Measurements from ENCODE around the gene DCUN1D3.

Gene DCUN1D3

GRCh38 chr16:20839504-20839903 lies 60.7 kb downstream of the DCUN1D3 start:
- in situ Hi-C loops (cut with MboI; ENCODE audit: low sequenced_read_pairs): no loop called here

- in situ Hi-C loops (cut with MboI; ENCODE audit: low sequenced_read_pairs): no loop called here
Measured at GRCh38 chr16:20838240-20838639, 61.9 kb downstream of the DCUN1D3 start.

- in situ Hi-C loops (cut with MboI; ENCODE audit: low sequenced_read_pairs): no loop called here
Measured at GRCh38 chr16:20833086-20833485, 67.1 kb downstream of the DCUN1D3 start.

GRCh38 chr16:20830372-20830771 lies 69.8 kb downstream of the DCUN1D3 start:
- in situ Hi-C loops (cut with MboI; ENCODE audit: low sequenced_read_pairs): no loop called here

- in situ Hi-C loops (cut with MboI; ENCODE audit: low sequenced_read_pairs): no loop called here
Measured at GRCh38 chr16:20829536-20829935, 70.6 kb downstream of the DCUN1D3 start.

- in situ Hi-C loops (cut with MboI; ENCODE audit: low sequenced_read_pairs): no loop called here
Measured at GRCh38 chr16:20826039-20826566, 74.1 kb downstream of the DCUN1D3 start.

- in situ Hi-C loops (cut with MboI; ENCODE audit: low sequenced_read_pairs): loop anchor here (25.0 kb wide), 1 partner anchor 1390 kb away; the partner anchor contains the start of gene EEF2K
Measured at GRCh38 chr16:20822521-20823325, 77.4 kb downstream of the DCUN1D3 start.

- in situ Hi-C loops (cut with MboI; ENCODE audit: low sequenced_read_pairs): loop anchor here (25.0 kb wide), 1 partner anchor 1391 kb away; the partner anchor contains the start of gene EEF2K
Measured at GRCh38 chr16:20821682-20822081, 78.5 kb downstream of the DCUN1D3 start.

- in situ Hi-C loops (cut with MboI; ENCODE audit: low sequenced_read_pairs): loop anchor here (25.0 kb wide), 1 partner anchor 1393 kb away; the partner anchor contains the start of gene EEF2K
Measured at GRCh38 chr16:20818929-20819585, 81.1 kb downstream of the DCUN1D3 start.

- in situ Hi-C loops (cut with MboI; ENCODE audit: low sequenced_read_pairs): loop anchor here (25.0 kb wide), 1 partner anchor 1398 kb away; the partner anchor contains the start of gene EEF2K
Measured at GRCh38 chr16:20814784-20815183, 85.4 kb downstream of the DCUN1D3 start.

- in situ Hi-C loops (cut with MboI; ENCODE audit: low sequenced_read_pairs): loop anchor here (25.0 kb wide), 1 partner anchor 1400 kb away; the partner anchor contains the start of gene EEF2K
Measured at GRCh38 chr16:20812510-20812909, 87.6 kb downstream of the DCUN1D3 start.

- in situ Hi-C loops (cut with MboI; ENCODE audit: low sequenced_read_pairs): loop anchor here (25.0 kb wide), 1 partner anchor 1400 kb away; the partner anchor contains the start of gene EEF2K
Measured at GRCh38 chr16:20811889-20812439, 88.2 kb downstream of the DCUN1D3 start.

GRCh38 chr16:20807862-20808261 lies 92.3 kb downstream of the DCUN1D3 start:
- in situ Hi-C loops (cut with MboI; ENCODE audit: low sequenced_read_pairs): loop anchor here (25.0 kb wide), 1 partner anchor 1404 kb away; the partner anchor contains the start of gene EEF2K

- in situ Hi-C loops (cut with MboI; ENCODE audit: low sequenced_read_pairs): loop anchor here (25.0 kb wide), 1 partner anchor 1406 kb away; the partner anchor contains the start of gene EEF2K
Measured at GRCh38 chr16:20806168-20807050, 93.7 kb downstream of the DCUN1D3 start, which contains the start of the genes ERI2 and REXO5. Gene ERI2 (minus strand): TSS chr16:20806472. CDS start chr16:20806430, 42 bp downstream. Gene REXO5 (plus strand): TSS chr16:20806527. CDS start chr16:20806954, 427 bp downstream.

- in situ Hi-C loops (cut with MboI; ENCODE audit: low sequenced_read_pairs): loop anchor here (25.0 kb wide), 1 partner anchor 1407 kb away; the partner anchor contains the start of gene EEF2K
Measured at GRCh38 chr16:20805684-20806167, 94.4 kb downstream of the DCUN1D3 start.

Data from HL-60/S4 treated with retinoic acid at 250 ng/mL for 4 days and 3 days (cell line).